Measurements from ENCODE around the gene EIF3L.

EIF3L gene

GRCh38 chr22:37808294-37808657 is 40.9 kb upstream of the EIF3L start:
- no peak for DNase-seq (ENCODE audit: low read depth, low spot score)
- H3K4me3 ChIP-seq (ENCODE audit: low read depth, low read length): peak overlapping the region; percentile 88
- ChIA-PET POLR2A (interaction anchor here (0.6 to 1.8 kb wide), 5 partner anchors 10 to 234 kb away, joined by 3 to 5 read pairs (median 4); partner anchors contain the start of gene ANKRD54), CTCF (interaction anchor here (1.3 to 4.4 kb wide), 6 partner anchors 8 to 201 kb away, joined by 3 to 92 read pairs (median 14); no protein-coding TSS in a partner anchor)
- TF ChIP-seq CTCF (IDR thresholded peaks at IDR 0.05; ENCODE audit: insufficient read depth, low read length, missing control alignments): no peak

- ChIA-PET POLR2A (interaction anchor here (0.9 to 1.1 kb wide), 2 partner anchors 34 to 185 kb away, joined by 3 read pairs; partner anchors contain the start of gene ANKRD54), CTCF (interaction anchor here (1.2 to 4.4 kb wide), 4 partner anchors 9 to 166 kb away, joined by 4 to 92 read pairs (median 22); no protein-coding TSS in a partner anchor)
- no peak for DNase-seq (ENCODE audit: low read depth, low spot score)
Observed at GRCh38 chr22:37809672-37810333, 39.4 kb upstream of the EIF3L start.

GRCh38 chr22:37811867-37812266 is 37.4 kb upstream of the EIF3L start:
- no peak for TF ChIP-seq CTCF (IDR thresholded peaks at IDR 0.05; ENCODE audit: insufficient read depth, low read length, missing control alignments)
- ChIA-PET POLR2A (no interaction called here), CTCF (interaction anchor here (0.7 to 9.2 kb wide), 2 partner anchors 52 to 154 kb away, joined by 3 to 223 read pairs; no protein-coding TSS in a partner anchor)
- no peak for DNase-seq (ENCODE audit: low read depth, low spot score)
- H3K4me3 ChIP-seq (ENCODE audit: low read depth, low read length): no peak overlapping the region

More at GRCh38 chr22:37809672-37810333, 39.4 kb upstream of the EIF3L start:
- no peak for TF ChIP-seq CTCF (IDR thresholded peaks at IDR 0.05; ENCODE audit: insufficient read depth, low read length, missing control alignments)
- no peak overlapping the region for H3K4me3 ChIP-seq (ENCODE audit: low read depth, low read length)

- no peak overlapping the region for H3K4me3 ChIP-seq (ENCODE audit: low read depth, low read length)
- no peak for TF ChIP-seq CTCF (IDR thresholded peaks at IDR 0.05; ENCODE audit: insufficient read depth, low read length, missing control alignments)
- ChIA-PET POLR2A (no interaction called here), CTCF (interaction anchor here (1.0 to 9.2 kb wide), 2 partner anchors 51 to 542 kb away, joined by 3 to 223 read pairs; no protein-coding TSS in a partner anchor)
- no peak for DNase-seq (ENCODE audit: low read depth, low spot score)
Observed at GRCh38 chr22:37812869-37813678, 36.1 kb upstream of the EIF3L start.

GRCh38 chr22:37815593-37815992 is 33.6 kb upstream of the EIF3L start:
- ChIA-PET POLR2A (no interaction called here), CTCF (interaction anchor here (0.9 to 9.2 kb wide), 8 partner anchors 8 to 172 kb away, joined by 3 to 223 read pairs (median 10); partner anchors contain the start of genes EIF3L and GCAT)
- no peak overlapping the region for H3K4me3 ChIP-seq (ENCODE audit: low read depth, low read length)
- no peak for DNase-seq (ENCODE audit: low read depth, low spot score)
- no peak for TF ChIP-seq CTCF (IDR thresholded peaks at IDR 0.05; ENCODE audit: insufficient read depth, low read length, missing control alignments)

All from AG04449 (cell line).